Erythroblast (primary cell): Measurements from ENCODE around the gene JPH4.

Experiments
- GATA1 ChIP-seq: IDR thresholded peaks from 2 replicates; pipeline ENCODE4 v1.6.1; 2011; ENCODE audit warnings: low read depth, mild to moderate bottlenecking, control low read depth, low read length, moderate library complexity
- POLR2A ChIP-seq: IDR thresholded peaks from 2 replicates; pipeline ENCODE4 v1.6.1; 2011; ENCODE audit warnings: mild to moderate bottlenecking, low read length

DNA sequence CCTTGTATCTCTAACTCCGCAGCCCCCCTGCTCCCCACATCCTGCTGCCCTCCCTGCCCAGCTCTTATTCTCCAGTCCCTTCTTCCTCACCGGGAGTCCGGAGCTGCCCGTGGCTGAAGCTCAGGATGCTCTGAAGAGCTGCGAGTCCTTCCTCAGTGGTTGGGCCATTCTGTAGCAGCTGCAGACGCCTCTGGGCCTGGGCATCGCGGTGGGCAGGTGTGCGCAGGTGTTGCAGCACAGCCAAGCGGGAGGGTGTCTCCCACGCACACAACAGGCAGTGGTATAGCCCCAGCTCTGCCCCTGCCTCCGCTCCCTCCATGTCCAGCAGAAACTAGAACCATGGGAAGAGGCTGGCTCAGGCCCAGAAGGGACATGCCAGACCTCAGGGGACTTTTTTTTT lies 47.2 kb downstream of the JPH4 start:
- TF ChIP-seq POLR2A (no peak), GATA1 (no peak)
